Muscle of leg (tissue), 11 donors: ENCODE measurements around the gene RBM18. TPM values are rescaled to one million over a fixed set of nuclear protein-coding genes. Genes with fewer than 3 reads are reported as not detected.

Source experiments
- DNase-seq: peaks from one replicate; pipeline ENCODE4 v3.0.0; 2013
- H3K27ac ChIP-seq: one replicate; pipeline ENCODE4 v1.5.1; 2013; ENCODE audit warnings: mild to moderate bottlenecking, low read length, control low read depth
- H3K27me3 ChIP-seq: one replicate; pipeline ENCODE4 v1.6.1; 2013; ENCODE audit warnings: low read length; ENCODE audit not compliant: control insufficient read depth, insufficient read depth
- H3K36me3 ChIP-seq: one replicate; pipeline ENCODE4 v1.6.1; 2013; ENCODE audit warnings: low read length; ENCODE audit not compliant: control insufficient read depth, insufficient read depth
- H3K4me1 ChIP-seq: one replicate; pipeline ENCODE4 v1.6.1; 2013; ENCODE audit warnings: low read length; ENCODE audit not compliant: control insufficient read depth, insufficient read depth
- H3K4me3 ChIP-seq: one replicate; pipeline ENCODE4 v1.5.1; 2013; ENCODE audit warnings: low read length, control low read depth
- H3K9me3 ChIP-seq: replicated peaks from 2 replicates; pipeline ENCODE4 v1.6.1; 2013; ENCODE audit warnings: low read depth, low read length; ENCODE audit not compliant: control insufficient read depth
- WGBS: methylation state at CpG from one replicate; pipeline ENCODE4 v1.1.5; 2013; ENCODE audit warnings: missing lambda C conversion rate; ENCODE audit not compliant: insufficient coverage; 5-methylcytosine and 5-hydroxymethylcytosine counted together
- polyA plus RNA-seq, 8 donors: library from polyadenylated mRNA; unstranded; fragments of 120-200 nt; gene quantifications; one replicate each; pipeline versions ENCODE4 v1.2.1 to v1.2.3, GENCODE V29; 2013; ENCODE audit warnings: inconsistent platforms in 1 of 8, low replicate concordance in 1 of 8; ENCODE audit not compliant: insufficient read length in 8 of 8, insufficient read depth in 1 of 8
- total RNA-seq: library from RNA; stranded (reverse); fragments of 120-200 nt; gene quantifications from one replicate; pipeline ENCODE4 v1.2.4, GENCODE V29; 2013

RBM18 gene
- total and polyA plus RNA-seq, 9 donors = 14.4 to 28.7 (median 25.8) TPM

GRCh38 chr9:122263699-122264349 is 816 bp downstream of the RBM18 start:
- Histone ChIP-seq H3K4me1 (peaks cover 16% of the 10 kb centered on the region), H3K27ac (peak overlapping the region; percentile 92)

DNA sequence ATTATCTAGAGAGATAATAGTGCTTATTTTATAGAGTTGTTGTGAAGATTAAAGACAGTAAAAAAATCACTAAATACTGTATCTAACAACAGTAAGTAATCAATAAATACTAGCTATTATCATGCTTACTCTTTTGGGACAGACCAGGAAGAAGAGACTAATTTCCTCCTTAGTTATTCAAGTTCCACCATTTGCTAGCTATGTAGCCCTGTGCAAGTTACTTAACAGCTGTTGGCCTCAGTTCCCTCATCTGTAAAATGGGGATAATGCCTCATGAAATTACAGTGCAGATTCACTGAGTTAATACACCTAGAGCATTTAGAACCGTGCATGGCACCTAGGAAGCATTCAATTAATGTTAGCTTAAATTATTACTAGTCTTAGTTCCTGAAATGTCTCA is 2.6 kb downstream of the RBM18 start:
- no CpG with 5 or more reads among the region's 1 CpG for WGBS
- Histone ChIP-seq H3K27ac (no peak overlapping the region), H3K27me3 (no peaks in the 10 kb centered on the region), H3K9me3 (no peaks in the 10 kb centered on the region), H3K4me3 (no peak overlapping the region), H3K4me1 (peaks cover 16% of the 10 kb centered on the region), H3K36me3 (peaks cover 28% of the 10 kb centered on the region)
- no peak for DNase-seq

More at GRCh38 chr9:122263699-122264349, 816 bp downstream of the RBM18 start:
- peak overlapping the region; percentile 64 for H3K4me3 ChIP-seq
- 11% methylated on average over 3 of the region's 13 CpGs for WGBS
- no peaks in the 10 kb centered on the region for H3K27me3 ChIP-seq
- peak; percentile 32 for DNase-seq
- no peaks in the 10 kb centered on the region for H3K9me3 ChIP-seq
- peaks cover 22% of the 10 kb centered on the region for H3K36me3 ChIP-seq

DNA sequence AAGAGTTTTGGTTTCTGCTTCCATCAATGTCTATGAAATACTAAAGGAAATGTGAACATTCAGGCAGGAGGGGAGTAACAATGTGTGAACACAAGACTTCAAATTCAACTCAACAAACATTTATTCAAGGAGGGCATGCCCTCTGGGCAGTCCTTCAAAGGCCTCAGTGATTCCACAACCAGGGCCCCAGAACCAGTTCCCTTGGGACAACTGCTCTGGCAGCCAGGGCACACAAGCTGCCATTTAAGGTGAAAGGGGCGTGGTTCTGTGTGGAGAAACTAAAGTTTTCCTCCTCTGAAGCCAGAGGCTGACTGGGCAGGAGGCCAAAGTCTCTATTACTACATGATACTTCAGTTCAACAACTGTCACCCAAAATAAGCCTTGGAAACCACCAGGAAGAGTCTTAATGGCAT is 3.2 kb downstream of the RBM18 start:
- DNase-seq = peak; percentile 25
- no peak overlapping the region for H3K4me3 ChIP-seq
- no peaks in the 10 kb centered on the region for H3K9me3 ChIP-seq
- peaks cover 28% of the 10 kb centered on the region for H3K36me3 ChIP-seq
- WGBS = no CpG with 5 or more reads among the region's 1 CpG
- no peaks in the 10 kb centered on the region for H3K27me3 ChIP-seq
- peaks cover 16% of the 10 kb centered on the region for H3K4me1 ChIP-seq
- H3K27ac ChIP-seq = no peak overlapping the region

DNA sequence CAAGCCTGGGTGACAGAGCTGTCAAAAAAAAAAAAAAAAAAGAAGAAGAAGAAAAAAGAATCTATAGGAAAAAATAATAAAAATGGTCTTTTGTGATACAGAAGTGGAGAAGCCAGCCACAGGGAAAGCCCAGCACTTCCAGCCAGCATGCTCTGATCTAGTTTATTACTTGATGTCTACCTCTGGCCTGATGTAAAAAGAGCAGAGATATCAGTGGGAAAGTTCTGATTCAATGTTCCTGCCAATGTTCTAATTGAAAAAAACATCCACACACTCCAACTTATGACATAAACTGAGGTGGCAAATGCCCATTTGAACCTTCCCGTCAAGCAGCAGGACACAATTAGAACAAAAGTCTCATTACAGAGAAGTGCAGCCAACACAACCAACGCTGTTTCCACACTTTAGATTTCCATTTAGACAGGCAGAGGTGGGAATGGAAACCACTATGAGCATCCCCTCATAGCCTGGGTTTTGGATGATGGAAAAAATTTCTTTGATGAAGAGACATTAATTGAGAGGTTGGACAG is 5.7 kb downstream of the RBM18 start:
- Histone ChIP-seq H3K4me1 (peaks cover 13% of the 10 kb centered on the region), H3K27ac (no peak overlapping the region), H3K9me3 (no peaks in the 10 kb centered on the region), H3K27me3 (no peaks in the 10 kb centered on the region), H3K36me3 (peaks cover 37% of the 10 kb centered on the region), H3K4me3 (no peak overlapping the region)
- no peak for DNase-seq
- WGBS = no CpG with 5 or more reads among the region's 2 CpGs

DNA sequence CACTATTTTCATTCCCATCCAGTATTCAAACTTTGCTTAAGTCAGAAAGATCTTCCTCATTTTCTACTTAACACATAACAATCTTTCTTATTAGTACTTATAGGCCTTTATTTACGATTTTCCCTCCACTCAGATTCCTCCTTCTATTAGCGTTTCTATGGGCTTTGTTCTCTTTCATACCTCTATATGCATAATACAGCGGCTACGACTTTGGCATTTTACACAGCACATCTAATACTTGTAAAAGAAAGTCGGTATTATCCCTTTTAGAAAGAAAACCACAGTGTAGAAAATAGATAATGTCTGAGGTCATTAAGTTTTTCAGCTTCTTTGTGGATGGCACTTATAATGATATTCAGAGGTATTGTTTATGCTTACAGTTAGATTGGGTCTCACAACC is 8.4 kb downstream of the RBM18 start:
- Histone ChIP-seq H3K27ac (no peak overlapping the region), H3K4me3 (no peak overlapping the region), H3K27me3 (no peaks in the 10 kb centered on the region), H3K9me3 (no peaks in the 10 kb centered on the region), H3K36me3 (peaks cover 42% of the 10 kb centered on the region), H3K4me1 (no peaks in the 10 kb centered on the region)
- no peak for DNase-seq
- WGBS = 82% methylated on average over 2 of the region's 5 CpGs

DNA sequence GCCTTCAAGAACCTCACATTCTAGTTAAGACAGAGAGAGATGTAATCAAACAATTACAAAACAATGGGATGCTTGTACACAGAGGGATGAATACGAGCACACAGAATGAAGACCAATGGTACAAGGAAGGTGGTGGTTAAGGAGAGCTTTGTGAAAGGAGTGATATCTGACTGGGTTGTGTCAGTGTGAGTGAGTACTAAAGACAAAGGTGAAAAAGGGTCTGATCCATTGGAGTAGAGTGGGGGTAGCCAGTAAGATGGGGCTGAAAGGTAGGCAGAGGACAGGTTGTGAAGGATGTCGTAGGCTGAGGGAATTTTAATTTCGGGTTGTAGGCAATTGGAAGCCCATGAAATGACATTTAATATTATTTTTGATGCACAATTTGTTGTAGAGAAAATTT is 9.9 kb downstream of the RBM18 start:
- Histone ChIP-seq H3K4me3 (no peak overlapping the region), H3K4me1 (no peaks in the 10 kb centered on the region), H3K36me3 (peaks cover 34% of the 10 kb centered on the region), H3K9me3 (no peaks in the 10 kb centered on the region), H3K27ac (no peak overlapping the region), H3K27me3 (no peaks in the 10 kb centered on the region)
- DNase-seq = no peak
- 67% methylated on average over 1 of the region's 3 CpGs for WGBS

DNA sequence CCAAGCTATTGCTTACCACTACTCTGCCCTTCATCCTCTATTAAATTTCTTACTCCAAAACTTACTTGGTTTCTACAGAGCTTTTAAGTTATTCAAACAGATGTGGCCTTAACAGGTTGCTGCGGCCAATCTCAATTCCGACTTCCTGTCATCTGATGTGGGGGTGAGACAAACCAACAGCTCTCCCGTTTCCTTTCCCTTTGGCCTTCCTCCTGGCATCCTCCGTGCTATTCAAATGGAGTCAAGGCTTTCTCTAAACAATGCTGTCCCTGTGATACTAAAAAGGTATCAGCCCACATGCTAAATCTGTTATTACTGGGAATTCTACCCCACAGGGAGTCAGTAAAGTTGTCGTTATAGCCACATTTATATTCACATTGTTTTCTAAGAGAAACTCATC is 11.8 kb downstream of the RBM18 start:
- peaks cover 42% of the 10 kb centered on the region for H3K36me3 ChIP-seq
- no peaks in the 10 kb centered on the region for H3K27me3 ChIP-seq
- H3K4me1 ChIP-seq = no peaks in the 10 kb centered on the region
- H3K9me3 ChIP-seq = no peaks in the 10 kb centered on the region
- no peak overlapping the region for H3K4me3 ChIP-seq
- H3K27ac ChIP-seq = peak overlapping the region; percentile 71
- DNase-seq = peak; percentile 50
- no CpG with 5 or more reads among the region's 5 CpGs for WGBS

DNA sequence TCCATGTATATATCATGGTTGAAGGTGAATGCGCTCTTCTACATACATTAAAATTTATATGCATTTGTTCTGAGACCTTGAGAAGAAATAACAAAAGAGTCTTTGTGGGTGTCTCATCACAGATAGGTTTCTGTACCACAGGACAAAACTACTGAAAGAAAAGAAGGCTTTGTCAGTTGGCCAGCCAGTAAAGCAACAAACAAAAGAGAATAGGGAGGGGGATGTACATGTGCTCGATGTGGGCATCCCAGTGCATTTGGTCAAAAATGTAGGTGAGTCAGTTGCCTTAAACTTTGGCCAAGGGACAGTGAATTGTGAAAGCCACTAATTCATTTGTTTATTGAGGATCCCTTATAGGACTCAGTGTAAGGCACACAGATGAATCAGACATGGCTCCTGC is 13.3 kb downstream of the RBM18 start:
- Histone ChIP-seq H3K27me3 (no peaks in the 10 kb centered on the region), H3K36me3 (peaks cover 52% of the 10 kb centered on the region), H3K4me1 (no peaks in the 10 kb centered on the region), H3K4me3 (no peak overlapping the region), H3K9me3 (no peaks in the 10 kb centered on the region), H3K27ac (no peak overlapping the region)
- DNase-seq = no peak
- WGBS = 100% methylated on average over 1 of the region's 2 CpGs

DNA sequence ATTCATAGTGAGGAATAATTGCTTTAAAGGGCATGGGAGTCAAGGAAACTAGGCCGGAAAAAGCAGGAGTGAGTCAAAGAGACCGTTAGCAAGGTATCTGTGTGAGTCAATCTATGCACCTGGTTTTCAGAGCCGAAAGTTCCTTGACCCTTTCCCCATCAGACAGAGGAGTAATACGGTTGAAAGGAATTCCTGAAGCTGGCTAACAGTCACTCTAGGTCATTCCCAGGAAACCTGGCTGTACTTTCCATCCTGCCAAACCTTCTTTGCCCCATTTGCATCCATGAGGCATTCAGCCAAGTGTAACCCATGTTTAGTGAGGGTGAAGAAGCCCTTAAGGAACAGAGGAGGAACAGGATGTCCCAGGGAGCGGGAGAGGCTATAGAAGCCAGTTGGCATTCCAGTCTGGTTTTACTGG is 16.2 kb downstream of the RBM18 start:
- Histone ChIP-seq H3K9me3 (no peaks in the 10 kb centered on the region), H3K4me3 (no peak overlapping the region), H3K27me3 (no peaks in the 10 kb centered on the region), H3K27ac (no peak overlapping the region), H3K36me3 (peaks cover 57% of the 10 kb centered on the region), H3K4me1 (no peaks in the 10 kb centered on the region)
- DNase-seq = no peak
- WGBS = 100% methylated on average over 1 of the region's 5 CpGs

GRCh38 chr9:122246666-122247065 is 18.0 kb downstream of the RBM18 start:
- no peak for DNase-seq
- Histone ChIP-seq H3K27me3 (no peaks in the 10 kb centered on the region), H3K36me3 (peaks cover 58% of the 10 kb centered on the region), H3K27ac (no peak overlapping the region), H3K4me1 (no peaks in the 10 kb centered on the region), H3K9me3 (no peaks in the 10 kb centered on the region), H3K4me3 (no peak overlapping the region)
- WGBS = no CpG with 5 or more reads among the region's 3 CpGs
